H1 (cell line): ENCODE results near the gene ILF2. TPM values are rescaled to one million over a fixed set of nuclear protein-coding genes. Genes with fewer than 3 reads are reported as not detected.

ENCODE experiments used
- CTCF ChIA-PET: fragments of 300-600 bp; sonication (Branson Sonifier 250); formaldehyde crosslinking; loops from one replicate; lab custom pipeline; 2021; ENCODE audit not compliant: partially characterized antibody; lab: Charles Lee
- POLR2A ChIA-PET: fragments of 300-600 bp; sonication (Branson Sonifier 250); formaldehyde crosslinking; loops from one replicate; lab custom pipeline; 2021; ENCODE audit warnings: inconsistent platforms; ENCODE audit not compliant: partially characterized antibody; lab: Charles Lee
- DNase-seq, 2 experiments: peaks; one replicate each; pipeline versions ENCODE4 v3.0.0 to v3.0.0-alpha.2; 2010 to 2022; ENCODE audit warnings: low spot score in 2 of 2, low read depth in 1 of 2, mixed read lengths in 1 of 2
- FAIRE-seq: peaks from 2 replicates; lab custom pipeline; 2011; peaks lifted over from hg19 to GRCh38; lab: Jason Lieb, UNC
- H2AFZ ChIP-seq: 2 replicates; pipeline ENCODE4 v1.8.1; 2012; ENCODE audit warnings: low read length, inconsistent platforms
- H2AK5ac ChIP-seq: 2 replicates; pipeline ENCODE4 v1.6.1; 2013; ENCODE audit warnings: low read depth, low read length
- H2BK120ac ChIP-seq: replicated peaks from 2 replicates; pipeline ENCODE3; 2013; ENCODE audit warnings: low read depth, low read length, inconsistent platforms
- H2BK12ac ChIP-seq: 2 replicates; pipeline ENCODE4 v1.6.1; 2013; ENCODE audit warnings: low read depth, low read length
- H2BK15ac ChIP-seq: 2 replicates; pipeline ENCODE4 v1.6.1; 2013; ENCODE audit warnings: low read length
- H2BK20ac ChIP-seq: 2 replicates; pipeline ENCODE4 v1.6.1; 2013; ENCODE audit warnings: low read length
- H2BK5ac ChIP-seq: 2 replicates; pipeline ENCODE4 v1.6.1; 2013; ENCODE audit warnings: low read depth, low read length
- H3K14ac ChIP-seq: 2 replicates; pipeline ENCODE4 v1.6.1; 2013; ENCODE audit warnings: inconsistent platforms; ENCODE audit not compliant: insufficient read length
- H3K18ac ChIP-seq: 2 replicates; pipeline ENCODE4 v1.6.1; 2013; ENCODE audit warnings: low read length; ENCODE audit errors: extremely low read depth
- H3K23ac ChIP-seq: 2 replicates; pipeline ENCODE4 v1.6.1; 2013; ENCODE audit warnings: inconsistent platforms; ENCODE audit not compliant: insufficient read length
- H3K23me2 ChIP-seq: 2 replicates; pipeline ENCODE4 v1.6.1; 2013; ENCODE audit warnings: low read depth, low read length
- H3K27ac ChIP-seq: 2 replicates; pipeline ENCODE4 v1.6.1; 2011; ENCODE audit warnings: low read depth, low read length, inconsistent platforms
- H3K27me3 ChIP-seq, 4 experiments: replicated peaks in 1 of 4; 1 replicate in 1 of 4; 2 replicates in 3 of 4; pipeline versions ENCODE4 v1.6.1 to v1.8.1; 2011 to 2013; ENCODE audit warnings: low read length in 3 of 4, mild to moderate bottlenecking in 3 of 4, inconsistent platforms in 2 of 4, mixed read lengths in 2 of 4, moderate library complexity in 1 of 4; ENCODE audit not compliant: control insufficient read depth in 3 of 4, insufficient read depth in 3 of 4; ENCODE audit errors: extremely low read depth in 1 of 4
- H3K36me3 ChIP-seq, 4 experiments: 2 replicates each; pipeline versions ENCODE4 v1.6.1 to v1.8.1; 2011 to 2013; ENCODE audit warnings: mild to moderate bottlenecking in 4 of 4, low read length in 3 of 4, moderate library complexity in 2 of 4, control low read depth in 1 of 4, inconsistent platforms in 1 of 4; ENCODE audit not compliant: insufficient read depth in 4 of 4, control insufficient read depth in 2 of 4
- H3K4ac ChIP-seq: replicated peaks from 2 replicates; pipeline ENCODE3; 2013; ENCODE audit warnings: low read length, low read depth, mixed read lengths, inconsistent platforms; ENCODE audit not compliant: insufficient read length
- H3K4me1 ChIP-seq, 4 experiments: replicated peaks in 1 of 4; 1 replicate in 1 of 4; 2 replicates in 3 of 4; pipeline versions ENCODE4 v1.6.1 to v1.8.1; 2011 to 2013; ENCODE audit warnings: low read length in 3 of 4, inconsistent platforms in 2 of 4, mixed read lengths in 1 of 4; ENCODE audit not compliant: insufficient read depth in 4 of 4, control insufficient read depth in 3 of 4
- H3K4me2 ChIP-seq, 2 experiments: 2 replicates each; pipeline versions ENCODE4 v1.6.1 to v1.8.1; 2011 to 2013; ENCODE audit warnings: low read depth in 2 of 2, low read length in 2 of 2, control low read depth in 1 of 2, inconsistent platforms in 1 of 2, mild to moderate bottlenecking in 1 of 2; ENCODE audit not compliant: insufficient read depth in 1 of 2
- H3K4me3 ChIP-seq, 4 experiments: fragments of 200-600, 300-600 bp in 1 of 4; sonication (generic), shearing (Covaris generic), sonication (Bioruptor Twin) in 1 of 4; 2 replicates each; pipeline versions ENCODE4 v1.5.1 to v1.8.1; 2011 to 2016; ENCODE audit warnings: low read length in 4 of 4, low read depth in 3 of 4, control low read depth in 2 of 4, inconsistent platforms in 2 of 4, mild to moderate bottlenecking in 2 of 4, mixed read lengths in 1 of 4, moderate library complexity in 1 of 4; ENCODE audit not compliant: insufficient read depth in 2 of 4; ENCODE audit errors: extremely low read depth in 1 of 4
- H3K56ac ChIP-seq: replicated peaks from 2 replicates; pipeline ENCODE3; 2013; ENCODE audit warnings: low read depth, mild to moderate bottlenecking, mixed read lengths, low read length, inconsistent platforms; ENCODE audit not compliant: insufficient read length
- H3K79me1 ChIP-seq: 2 replicates; pipeline ENCODE4 v1.6.1; 2013; ENCODE audit warnings: low read depth, low read length, control low read depth
- H3K79me2 ChIP-seq, 2 experiments: 2 replicates each; pipeline versions ENCODE4 v1.6.1 to v1.8.1; 2012 to 2013; ENCODE audit warnings: low read length in 2 of 2, mild to moderate bottlenecking in 2 of 2, inconsistent platforms in 1 of 2; ENCODE audit not compliant: insufficient read depth in 2 of 2, control insufficient read depth in 1 of 2
- H3K9ac ChIP-seq, 4 experiments: replicated peaks in 1 of 4; 1 replicate in 1 of 4; 2 replicates in 3 of 4; pipeline versions ENCODE4 v1.6.1 to v1.8.1; 2011 to 2013; ENCODE audit warnings: low read depth in 3 of 4, low read length in 3 of 4, control low read depth in 2 of 4, mild to moderate bottlenecking in 2 of 4, moderate library complexity in 2 of 4, inconsistent platforms in 1 of 4; ENCODE audit errors: extremely low read depth in 1 of 4
- H3K9me3 ChIP-seq, 2 experiments: 2 replicates each; pipeline versions ENCODE4 v1.6.1 to v1.8.1; 2012 to 2013; ENCODE audit warnings: mild to moderate bottlenecking in 2 of 2, moderate library complexity in 2 of 2, control low read depth in 1 of 2, inconsistent platforms in 1 of 2, low read depth in 1 of 2, low read length in 1 of 2, mixed read lengths in 1 of 2; ENCODE audit not compliant: insufficient read depth in 2 of 2
- H4K20me1 ChIP-seq, 2 experiments: replicated peaks in 1 of 2; 2 replicates each; pipeline versions ENCODE3 to v1.8.1; 2011 to 2013; ENCODE audit warnings: inconsistent platforms in 2 of 2, low read length in 2 of 2, mild to moderate bottlenecking in 1 of 2; ENCODE audit not compliant: insufficient read depth in 2 of 2, control insufficient read depth in 1 of 2
- H4K5ac ChIP-seq: 2 replicates; pipeline ENCODE4 v1.6.1; 2013; ENCODE audit warnings: low read length, low read depth, mixed read lengths, inconsistent platforms; ENCODE audit not compliant: insufficient read length
- H4K8ac ChIP-seq: 2 replicates; pipeline ENCODE4 v1.8.0; 2013; ENCODE audit warnings: mild to moderate bottlenecking, moderate library complexity, low read length, inconsistent platforms; ENCODE audit not compliant: insufficient read depth; ENCODE audit errors: extremely low read depth
- H4K91ac ChIP-seq: replicated peaks from 2 replicates; pipeline ENCODE3; 2013; ENCODE audit warnings: low read length, mixed read lengths, inconsistent platforms; ENCODE audit not compliant: insufficient read length
- CREB1 ChIP-seq: IDR thresholded peaks from 2 replicates; pipeline ENCODE4 v1.6.1; 2012; ENCODE audit warnings: inconsistent platforms
- EZH2 ChIP-seq: fragments of 200-600 bp; sonication (generic); IDR thresholded peaks from 2 replicates; pipeline ENCODE4 v1.7.1; 2012; ENCODE audit warnings: low read depth, mild to moderate bottlenecking, moderate library complexity, low read length, inconsistent platforms; ENCODE audit not compliant: severe bottlenecking
- HDAC2 ChIP-seq, 2 experiments: fragments of 300-600 bp in 1 of 2; sonication (generic) in 1 of 2; IDR thresholded peaks; 2 replicates each; pipeline ENCODE4 v1.6.1; 2011 to 2012; ENCODE audit warnings: low read depth in 2 of 2, low read length in 2 of 2, mild to moderate bottlenecking in 2 of 2, moderate library complexity in 2 of 2, borderline replicate concordance in 1 of 2, inconsistent platforms in 1 of 2
- JUND ChIP-seq: IDR thresholded peaks from 2 replicates; pipeline ENCODE4 v1.6.1; 2011; ENCODE audit warnings: mild to moderate bottlenecking, improper control_type of control experiment, low read length
- KDM1A ChIP-seq: fragments of 200-600, 300-600 bp; sonication (generic); IDR thresholded peaks from 2 replicates; pipeline ENCODE4 v1.7.1; 2016; ENCODE audit warnings: mild to moderate bottlenecking, low read length, borderline replicate concordance
- NANOG ChIP-seq: IDR thresholded peaks from 2 replicates; pipeline ENCODE4 v1.6.1; 2011; ENCODE audit warnings: low read length, low read depth, mild to moderate bottlenecking, inconsistent platforms; ENCODE audit not compliant: insufficient read depth, poor library complexity, severe bottlenecking
- POLR2A ChIP-seq, 2 experiments: IDR thresholded peaks; 1 replicate in 1 of 2; 2 replicates in 1 of 2; pipeline ENCODE4 v1.6.1; 2011; ENCODE audit warnings: low read depth in 2 of 2, low read length in 2 of 2, mild to moderate bottlenecking in 2 of 2; ENCODE audit errors: control extremely low read depth in 1 of 2
- RFX5 ChIP-seq: IDR thresholded peaks from 2 replicates; pipeline ENCODE4 v1.6.1; 2011; ENCODE audit warnings: low read depth, low read length, improper control_type of control experiment, borderline replicate concordance
- RNF2 ChIP-seq: fragments of 200-900, 300-1000 bp; sonication (generic); IDR thresholded peaks from 2 replicates; pipeline ENCODE4 v1.7.1; 2016; ENCODE audit warnings: borderline replicate concordance, low read depth, mild to moderate bottlenecking, antibody characterized with exemption, low read length; ENCODE audit not compliant: poor library complexity, severe bottlenecking; ENCODE audit errors: missing control alignments
- SAP30 ChIP-seq: fragments of 300-600 bp; sonication (generic); IDR thresholded peaks from 2 replicates; pipeline ENCODE4 v1.7.1; 2012; ENCODE audit warnings: low read length, moderate library complexity, mild to moderate bottlenecking, inconsistent platforms; ENCODE audit not compliant: insufficient read depth, insufficient replicate concordance
- SIN3A ChIP-seq, 2 experiments: IDR thresholded peaks in 1 of 2; conservative IDR thresholded peaks in 1 of 2; 2 replicates each; pipeline ENCODE4 v1.6.1; 2011 to 2012; ENCODE audit warnings: low read length in 2 of 2, improper control_type of control experiment in 1 of 2, low read depth in 1 of 2, mild to moderate bottlenecking in 1 of 2
- SP1 ChIP-seq: IDR thresholded peaks from 2 replicates; pipeline ENCODE4 v1.6.1; 2011; ENCODE audit warnings: low read depth, low read length
- YY1 ChIP-seq: IDR thresholded peaks from 2 replicates; pipeline ENCODE4 v1.6.1; 2011; ENCODE audit warnings: low read depth, mild to moderate bottlenecking, low read length
- WGBS, 2 experiments: shearing (Covaris generic) in 1 of 2; methylation state at CpG; one replicate each; pipeline versions ENCODE4 v1.1.6 to v1.1.7; 2013 to 2015; ENCODE audit warnings: low lambda C conversion rate in 2 of 2, mixed read lengths in 2 of 2, inconsistent platforms in 1 of 2, low coverage in 1 of 2, missing lambda C conversion rate in 1 of 2; ENCODE audit not compliant: insufficient replicate concordance in 2 of 2, insufficient coverage in 1 of 2, insufficient read length in 1 of 2; ENCODE audit errors: extremely low coverage in 1 of 2, missing lambda C conversion rate in 1 of 2; 5-methylcytosine and 5-hydroxymethylcytosine counted together
- polyA plus RNA-seq, 7 experiments: library from polyadenylated mRNA; depleted of rRNA in 3 of 7; stranded (reverse) in 5 of 7; unstranded in 2 of 7; fragments of >200 nt in 5 of 7; fragments of 200-250 nt in 2 of 7; gene quantifications; 1 replicate in 5 of 7; 2 replicates in 1 of 7; 4 replicates in 1 of 7; pipeline versions ENCODE4 v1.2.1 to v1.2.3, GENCODE V29; 2011 to 2013; ENCODE audit warnings: missing spikeins in 2 of 7, mixed read lengths in 2 of 7
- total RNA-seq: library from RNA; stranded (reverse); fragmentation: NEBNext Ultra II Directional; extraction: Animal tissue kit (Norgen Biotek cat#: 25700); gene quantifications from 2 replicates; pipeline ENCODE4 v1.2.1, GENCODE V29; 2021

ILF2 gene
- total and polyA plus RNA-seq, 2 of the 8 experiments (the other 6 are each of a cell fraction or from before 2014, with no cell fraction given) = 389 to 474 TPM

DNA sequence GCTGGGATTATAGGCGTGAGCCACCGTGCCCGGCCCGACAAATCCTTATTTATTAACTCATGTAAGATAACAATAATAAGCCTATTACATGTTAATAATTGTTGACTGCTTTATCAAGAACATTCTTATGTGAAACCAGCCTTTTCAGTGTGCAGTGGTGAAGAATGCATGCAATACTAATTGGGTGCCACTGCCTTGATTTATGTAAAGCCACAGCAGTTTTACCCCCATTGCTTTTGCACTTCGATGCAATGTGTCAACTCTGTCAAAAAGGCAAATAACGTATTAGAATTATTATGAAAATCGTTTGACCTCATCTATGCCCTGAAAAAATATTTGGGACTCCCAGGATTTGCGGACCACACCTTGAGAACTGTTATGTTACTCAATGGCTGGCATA is 25.9 kb upstream of the ILF2 start:
- H3K4me3 ChIP-seq = no peak overlapping the region
- no peaks in the 10 kb centered on the region for H3K79me1 ChIP-seq
- ChIA-PET CTCF (interaction anchor here (0.6 to 3.1 kb wide), 8 partner anchors 9 to 129 kb away, joined by 3 to 17 read pairs (median 4); partner anchors contain the start of gene NPR1), POLR2A (interaction anchor here (0.8 to 2.2 kb wide), 9 partner anchors 9 to 266 kb away, joined by 3 to 11 read pairs (median 4); partner anchors contain the start of genes CHTOP, SLC27A3 and SLC39A1)
- H2AFZ ChIP-seq = no peak overlapping the region
- DNase-seq = no peak
- no peak overlapping the region; a peak in 1 of 7 replicates for H3K9ac ChIP-seq
- no peak overlapping the region for H2BK15ac ChIP-seq
- no peak overlapping the region for H2BK12ac ChIP-seq
- no peak overlapping the region for H3K27ac ChIP-seq
- H2AK5ac ChIP-seq = no peak overlapping the region
- H2BK120ac ChIP-seq = no peak overlapping the region
- no peak overlapping the region for H3K4ac ChIP-seq
- no peaks in the 10 kb centered on the region for H3K9me3 ChIP-seq
- H4K8ac ChIP-seq = no peak overlapping the region
- H3K79me2 ChIP-seq = no peaks in the 10 kb centered on the region
- no peaks in the 10 kb centered on the region for H3K23me2 ChIP-seq
- H4K5ac ChIP-seq = no peak overlapping the region
- peak overlapping the region; percentile 92; the same call in 1 of the 2 replicates for H2BK5ac ChIP-seq
- no peak overlapping the region for H3K23ac ChIP-seq
- H3K56ac ChIP-seq = no peak overlapping the region
- no peaks in the 10 kb centered on the region for H3K27me3 ChIP-seq
- TF ChIP-seq SIN3A (conservative IDR thresholded peaks at IDR 0.05 in 1 of 2, IDR thresholded peaks at IDR 0.05 in 1 of 2; ENCODE audit: low read depth in 1 of 2, low read length in 2 of 2) (no peak), RNF2 (no peak), EZH2 (no peak), KDM1A (no peak), RFX5 (no peak), YY1 (no peak), NANOG (no peak), JUND (no peak), SP1 (no peak), SAP30 (no peak), CREB1 (no peak), HDAC2 (IDR thresholded peaks at IDR 0.05; ENCODE audit: borderline replicate concordance in 1 of 2, low read depth in 2 of 2, low read length in 2 of 2) (no peak), POLR2A (IDR thresholded peaks at IDR 0.05; ENCODE audit: control extremely low read depth in 1 of 2, low read depth in 2 of 2, low read length in 2 of 2) (no peak)
- no peak overlapping the region for H2BK20ac ChIP-seq
- H3K36me3 ChIP-seq = no peaks in the 10 kb centered on the region
- no peak overlapping the region for H3K18ac ChIP-seq
- H3K4me2 ChIP-seq = no peak overlapping the region
- H4K91ac ChIP-seq = no peak overlapping the region
- WGBS, 2 experiments = 78% methylated on average over 8 of the region's 8 CpGs; no CpG with 5 or more reads in 1 of the 2 experiments
- no peak overlapping the region for H3K14ac ChIP-seq
- H4K20me1 ChIP-seq = no peaks in the 10 kb centered on the region
- FAIRE-seq = no peak
- H3K4me1 ChIP-seq = peaks cover 3 to 18% (median 12%) of the 10 kb centered on the region in 4 experiments
